Smooth muscle cell (in vitro differentiated cells): ENCODE measurements around the gene ZNF653. TPM values are rescaled to one million over a fixed set of nuclear protein-coding genes. Genes with fewer than 3 reads are reported as not detected.
"Not testable (repeated sequence)": the region's sequence is repeated elsewhere in the genome, so short reads cannot be mapped to it uniquely, and the experiment has no call there.

Experiments
- DNase-seq: peaks from one replicate; lab custom pipeline; 2025; ENCODE audit not compliant: unreplicated experiment; lab: John Stamatoyannopoulos, UW
- H2AFZ ChIP-seq: fragments of 200-600 bp; sonication (generic); 2 replicates; pipeline ENCODE4 v1.6.0; 2016; ENCODE audit warnings: antibody characterized with exemption, low read depth, mild to moderate bottlenecking
- H3F3A ChIP-seq: fragments of 200-600 bp; sonication (generic); 2 replicates; pipeline ENCODE4 v1.6.0; 2017; ENCODE audit warnings: antibody characterized with exemption, low read depth
- H3K27ac ChIP-seq: fragments of 200-600 bp; sonication (generic); 2 replicates; pipeline ENCODE4 v1.5.1; 2016; ENCODE audit warnings: low read depth, mild to moderate bottlenecking
- H3K27me3 ChIP-seq: fragments of 200-600 bp; sonication (generic); 2 replicates; pipeline ENCODE4 v1.6.1; 2016; ENCODE audit warnings: low read depth, mild to moderate bottlenecking
- H3K36me3 ChIP-seq: fragments of 200-600 bp; sonication (generic); 2 replicates; pipeline ENCODE4 v1.5.1; 2016; ENCODE audit warnings: low read depth
- H3K4me1 ChIP-seq: fragments of 200-600 bp; sonication (generic); 2 replicates; pipeline ENCODE4 v1.5.1; 2016; ENCODE audit warnings: low read depth
- H3K4me2 ChIP-seq: fragments of 200-600 bp; sonication (generic); 2 replicates; pipeline ENCODE4 v1.6.0; 2016; ENCODE audit warnings: mild to moderate bottlenecking
- H3K4me3 ChIP-seq: fragments of 200-600 bp; sonication (generic); 2 replicates; pipeline ENCODE4 v1.5.1; 2016; ENCODE audit warnings: mild to moderate bottlenecking
- H3K79me2 ChIP-seq: fragments of 200-600 bp; sonication (generic); 2 replicates; pipeline ENCODE4 v1.6.0; 2016; ENCODE audit warnings: low read depth, mild to moderate bottlenecking
- H3K9ac ChIP-seq: fragments of 200-600 bp; sonication (generic); 2 replicates; pipeline ENCODE4 v1.6.0; 2016; ENCODE audit warnings: low read depth
- H3K9me3 ChIP-seq: fragments of 200-600 bp; sonication (generic); replicated peaks from 2 replicates; pipeline ENCODE4 v1.5.1; 2016; ENCODE audit warnings: low read depth
- H4K20me1 ChIP-seq: fragments of 200-600 bp; sonication (generic); 2 replicates; pipeline ENCODE4 v1.6.0; 2016; ENCODE audit warnings: low read depth
- WGBS: methylation state at CpG from one replicate; pipeline ENCODE4 v1.1.7; 2016; ENCODE audit warnings: low lambda C conversion rate; 5-methylcytosine and 5-hydroxymethylcytosine counted together
- polyA plus RNA-seq: library from polyadenylated mRNA; unstranded; fragments of >200 nt; fragmentation: Nextera tagmentation; extraction: Ambion mirVana; gene quantifications from 2 replicates; pipeline ENCODE4 v1.2.1, GENCODE V29; 2016
- total RNA-seq: library from RNA; depleted of rRNA; stranded (reverse); fragments of >200 nt; gene quantifications from 2 replicates; pipeline ENCODE4 v1.2.3, GENCODE V29; 2014
- TF ChIP-seq, protein P1 (sequence below): fragments of 200-600 bp; sonication (generic); IDR thresholded peaks from 2 replicates; pipeline ENCODE4 v1.5.1; 2017; ENCODE audit warnings: borderline replicate concordance, mild to moderate bottlenecking, antibody characterized with exemption; ENCODE audit not compliant: insufficient read depth, poor library complexity, severe bottlenecking

ZNF653 gene
- total and polyA plus RNA-seq, 2 experiments from 2014 or later: 2.9 to 5.5 TPM

GRCh38 chr19:11463391-11463790 lies 42.2 kb downstream of the ZNF653 start:
- H3K9me3 ChIP-seq: no peaks in the 10 kb centered on the region
- H4K20me1 ChIP-seq: no peaks in the 10 kb centered on the region
- no peak overlapping the region for H3K4me3 ChIP-seq
- 81% methylated on average over 12 of the region's 12 CpGs for WGBS
- H2AFZ ChIP-seq: no peak overlapping the region
- H3K9ac ChIP-seq: no peak overlapping the region
- no peak overlapping the region for H3K27ac ChIP-seq
- no peaks in the 10 kb centered on the region for H3K4me1 ChIP-seq
- no peaks in the 10 kb centered on the region for H3K36me3 ChIP-seq
- H3F3A ChIP-seq: no peaks in the 10 kb centered on the region
- H3K79me2 ChIP-seq: no peaks in the 10 kb centered on the region
- H3K4me2 ChIP-seq: no peak overlapping the region
- H3K27me3 ChIP-seq: no peaks in the 10 kb centered on the region
- TF ChIP-seq, protein P1, sequence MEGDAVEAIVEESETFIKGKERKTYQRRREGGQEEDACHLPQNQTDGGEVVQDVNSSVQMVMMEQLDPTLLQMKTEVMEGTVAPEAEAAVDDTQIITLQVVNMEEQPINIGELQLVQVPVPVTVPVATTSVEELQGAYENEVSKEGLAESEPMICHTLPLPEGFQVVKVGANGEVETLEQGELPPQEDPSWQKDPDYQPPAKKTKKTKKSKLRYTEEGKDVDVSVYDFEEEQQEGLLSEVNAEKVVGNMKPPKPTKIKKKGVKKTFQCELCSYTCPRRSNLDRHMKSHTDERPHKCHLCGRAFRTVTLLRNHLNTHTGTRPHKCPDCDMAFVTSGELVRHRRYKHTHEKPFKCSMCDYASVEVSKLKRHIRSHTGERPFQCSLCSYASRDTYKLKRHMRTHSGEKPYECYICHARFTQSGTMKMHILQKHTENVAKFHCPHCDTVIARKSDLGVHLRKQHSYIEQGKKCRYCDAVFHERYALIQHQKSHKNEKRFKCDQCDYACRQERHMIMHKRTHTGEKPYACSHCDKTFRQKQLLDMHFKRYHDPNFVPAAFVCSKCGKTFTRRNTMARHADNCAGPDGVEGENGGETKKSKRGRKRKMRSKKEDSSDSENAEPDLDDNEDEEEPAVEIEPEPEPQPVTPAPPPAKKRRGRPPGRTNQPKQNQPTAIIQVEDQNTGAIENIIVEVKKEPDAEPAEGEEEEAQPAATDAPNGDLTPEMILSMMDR: no peak
- no peak for DNase-seq

DNA sequence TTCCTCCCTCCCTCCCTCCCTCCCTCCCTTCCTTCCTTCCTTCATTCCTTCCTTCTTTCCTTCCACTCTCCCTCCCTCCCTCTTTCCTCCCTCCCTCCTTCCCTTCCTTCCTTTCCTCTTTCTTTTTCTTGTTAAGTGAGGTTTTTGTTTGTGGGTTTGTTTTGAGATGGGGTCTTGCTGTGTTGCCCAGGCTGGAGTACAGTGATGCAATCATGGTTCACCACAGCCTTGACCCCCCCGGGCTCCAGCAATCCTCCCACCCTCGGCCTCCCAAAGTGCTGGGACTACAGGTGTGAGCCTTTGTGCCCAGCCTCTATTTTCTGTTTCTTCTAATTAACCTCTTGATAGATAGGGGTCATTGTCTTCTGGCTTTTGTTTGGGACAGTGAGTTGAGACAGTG lies 44.2 kb downstream of the ZNF653 start:
- WGBS: 75% methylated on average over 1 of the region's 2 CpGs
- DNase-seq: no peak
- no peaks in the 10 kb centered on the region for H4K20me1 ChIP-seq
- H3K27me3 ChIP-seq: no peaks in the 10 kb centered on the region
- no peaks in the 10 kb centered on the region for H3K9me3 ChIP-seq
- H3K4me1 ChIP-seq: no peaks in the 10 kb centered on the region
- no peak overlapping the region for H2AFZ ChIP-seq
- H3K4me3 ChIP-seq: no peak overlapping the region
- H3K9ac ChIP-seq: no peak overlapping the region
- H3K27ac ChIP-seq: no peak overlapping the region
- no peak overlapping the region for H3K4me2 ChIP-seq
- no peaks in the 10 kb centered on the region for H3F3A ChIP-seq
- TF ChIP-seq, protein P1: no peak
- H3K79me2 ChIP-seq: no peaks in the 10 kb centered on the region
- H3K36me3 ChIP-seq: no peaks in the 10 kb centered on the region

DNA sequence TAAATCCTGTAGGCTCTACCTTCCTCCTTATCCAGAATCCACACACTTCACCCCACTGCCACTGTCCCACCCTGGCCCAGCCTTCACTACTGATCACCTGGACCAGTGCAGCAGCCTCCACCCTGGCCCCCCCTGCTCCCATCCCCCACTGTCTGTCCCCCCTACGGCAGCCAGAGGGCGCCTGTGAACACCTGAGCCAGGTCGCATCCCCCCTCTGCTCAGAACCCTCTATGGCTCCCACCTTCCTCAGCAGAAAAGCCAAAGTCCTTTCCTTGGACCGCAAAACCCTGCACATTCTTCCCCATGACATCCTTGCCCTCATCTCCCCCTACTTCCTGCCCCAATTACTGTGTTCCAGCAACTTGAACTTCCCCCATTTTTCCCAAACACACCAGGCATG lies 45.4 kb downstream of the ZNF653 start:
- no peaks in the 10 kb centered on the region for H4K20me1 ChIP-seq
- 100% methylated on average over 1 of the region's 4 CpGs for WGBS
- no peak overlapping the region for H3K9ac ChIP-seq
- H3K4me2 ChIP-seq: no peak overlapping the region
- H3K27ac ChIP-seq: no peak overlapping the region
- no peak overlapping the region for H3K4me3 ChIP-seq
- H3K36me3 ChIP-seq: no peaks in the 10 kb centered on the region
- TF ChIP-seq, protein P1: peak; percentile 23
- DNase-seq: no peak
- H3K4me1 ChIP-seq: no peaks in the 10 kb centered on the region
- no peaks in the 10 kb centered on the region for H3F3A ChIP-seq
- no peaks in the 10 kb centered on the region for H3K27me3 ChIP-seq
- no peaks in the 10 kb centered on the region for H3K79me2 ChIP-seq
- H2AFZ ChIP-seq: no peak overlapping the region
- H3K9me3 ChIP-seq: no peaks in the 10 kb centered on the region

DNA sequence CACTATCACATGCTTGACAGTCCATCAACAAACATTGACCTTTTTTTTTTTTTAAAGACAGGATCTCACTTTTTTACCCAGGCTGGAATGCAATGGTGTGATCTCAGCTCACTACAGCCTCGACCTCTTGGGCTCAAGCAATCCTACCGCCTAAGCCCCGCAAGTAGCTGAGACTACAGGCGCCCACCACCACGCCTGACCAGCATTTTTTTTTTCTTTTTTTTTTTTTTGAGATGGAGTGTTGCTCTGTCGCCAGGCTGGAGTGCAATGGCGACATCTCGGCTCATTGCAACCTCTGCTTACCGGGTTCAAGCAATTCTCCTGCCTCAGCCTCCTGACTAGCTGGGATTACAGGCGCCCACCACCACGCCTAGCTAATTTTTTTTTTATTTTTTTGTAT lies 46.7 kb downstream of the ZNF653 start:
- H2AFZ ChIP-seq, H4K20me1 ChIP-seq, H3K4me3 ChIP-seq, H3K27me3 ChIP-seq, H3K9me3 ChIP-seq, H3K27ac ChIP-seq, DNase-seq, H3K79me2 ChIP-seq, H3K4me1 ChIP-seq, H3K36me3 ChIP-seq, H3K9ac ChIP-seq, H3F3A ChIP-seq, H3K4me2 ChIP-seq: not testable (repeated sequence)
- WGBS: 90% methylated on average over 11 of the region's 11 CpGs
